Cardiac muscle cell (in vitro differentiated cells and primary cell): ENCODE results near the gene KRT83. TPM values are rescaled to one million over a fixed set of nuclear protein-coding genes. Genes with fewer than 3 reads are reported as not detected.
"Not testable (repeated sequence)": the region's sequence is repeated elsewhere in the genome, so short reads cannot be mapped to it uniquely, and the experiment has no call there.

Source experiments
- DNase-seq, 2 donors: peaks; one replicate each; pipeline versions ENCODE4 v3.0.0 to v3.0.0-alpha.2; 2010 to 2017; ENCODE audit warnings: low read depth in 1 of 2, low spot score in 1 of 2
- H3K27ac ChIP-seq: fragments of 200-600 bp; sonication (generic); 2 replicates; pipeline ENCODE4 v1.5.1; 2016
- H3K27me3 ChIP-seq: fragments of 200-600 bp; sonication (generic); 2 replicates; pipeline ENCODE4 v1.6.0; 2016; ENCODE audit warnings: control low read depth
- H3K36me3 ChIP-seq: fragments of 200-600 bp; sonication (generic); 2 replicates; pipeline ENCODE4 v1.5.1; 2016; ENCODE audit warnings: control low read depth
- H3K4me1 ChIP-seq: fragments of 200-600 bp; sonication (generic); 2 replicates; pipeline ENCODE4 v1.8.1; 2017; ENCODE audit warnings: low read depth, mild to moderate bottlenecking, mixed run types
- H3K4me3 ChIP-seq: fragments of 200-600 bp; sonication (generic); 2 replicates; pipeline ENCODE4 v1.5.1; 2016; ENCODE audit warnings: mild to moderate bottlenecking
- H3K9me3 ChIP-seq: fragments of 200-600 bp; sonication (generic); 2 replicates; pipeline ENCODE4 v1.5.1; 2017; ENCODE audit warnings: low read depth, mild to moderate bottlenecking, control low read depth
- polyA plus RNA-seq: library from polyadenylated mRNA; unstranded; fragments of >200 nt; fragmentation: Nextera tagmentation; extraction: Ambion mirVana; gene quantifications from 2 replicates; pipeline ENCODE4 v1.2.1, GENCODE V29; 2016
- total RNA-seq: library from RNA; depleted of rRNA; stranded (reverse); fragments of >200 nt; gene quantifications from 2 replicates; pipeline ENCODE4 v1.2.3, GENCODE V29; 2016
- TF ChIP-seq, protein P1 (sequence below): IDR thresholded peaks from 2 replicates; pipeline ENCODE4 v1.5.1; 2012; ENCODE audit warnings: low read depth, mild to moderate bottlenecking, low read length

Gene KRT83
- total and polyA plus RNA-seq, 2 experiments from 2014 or later, result not detected

DNA sequence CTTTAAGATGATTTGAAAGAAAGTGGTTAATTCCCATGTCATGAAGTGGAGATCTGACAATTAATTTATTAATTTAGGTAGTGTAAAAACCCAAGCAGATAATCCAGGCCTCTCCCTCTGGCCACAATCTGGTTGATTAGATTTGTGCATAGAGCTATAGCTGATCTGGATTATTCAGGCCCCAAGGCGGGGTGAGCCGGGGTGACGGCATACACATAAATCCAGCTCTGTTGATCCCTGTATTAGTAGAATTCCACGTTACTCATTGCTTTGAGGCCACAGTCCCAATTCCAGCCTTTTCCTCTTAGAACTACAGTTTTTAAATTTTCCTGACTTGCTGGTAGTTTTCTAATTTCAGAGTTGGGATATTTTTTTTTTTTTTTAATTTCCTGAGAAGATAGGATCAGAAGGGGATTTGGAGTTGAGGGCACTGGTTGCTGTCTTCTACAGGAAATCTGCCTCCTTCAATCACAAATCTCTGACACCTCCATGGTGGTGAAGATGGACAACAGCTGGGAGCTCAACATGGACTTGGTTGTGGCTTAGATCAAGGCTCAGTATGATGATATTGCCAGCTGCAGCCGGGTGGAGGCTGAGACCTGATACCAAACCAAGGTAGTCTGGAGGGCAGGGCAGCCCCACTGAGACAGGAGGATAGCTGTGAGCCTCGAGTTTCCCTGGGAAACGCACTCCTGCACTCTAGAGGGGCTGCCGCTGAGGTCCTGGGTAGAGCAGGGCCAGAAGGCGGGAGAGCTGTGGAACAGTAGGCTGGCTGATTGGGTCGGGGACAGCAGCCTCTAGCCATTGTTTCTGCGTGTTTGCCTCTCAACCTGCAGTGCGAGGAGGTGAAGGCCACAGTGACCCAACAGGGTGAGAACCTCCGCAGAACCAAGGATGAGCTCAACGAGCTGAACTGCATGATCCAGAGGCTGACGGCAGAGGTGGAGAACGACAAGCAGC is 26.6 kb upstream of the KRT83 start:
- TF ChIP-seq, protein P1, sequence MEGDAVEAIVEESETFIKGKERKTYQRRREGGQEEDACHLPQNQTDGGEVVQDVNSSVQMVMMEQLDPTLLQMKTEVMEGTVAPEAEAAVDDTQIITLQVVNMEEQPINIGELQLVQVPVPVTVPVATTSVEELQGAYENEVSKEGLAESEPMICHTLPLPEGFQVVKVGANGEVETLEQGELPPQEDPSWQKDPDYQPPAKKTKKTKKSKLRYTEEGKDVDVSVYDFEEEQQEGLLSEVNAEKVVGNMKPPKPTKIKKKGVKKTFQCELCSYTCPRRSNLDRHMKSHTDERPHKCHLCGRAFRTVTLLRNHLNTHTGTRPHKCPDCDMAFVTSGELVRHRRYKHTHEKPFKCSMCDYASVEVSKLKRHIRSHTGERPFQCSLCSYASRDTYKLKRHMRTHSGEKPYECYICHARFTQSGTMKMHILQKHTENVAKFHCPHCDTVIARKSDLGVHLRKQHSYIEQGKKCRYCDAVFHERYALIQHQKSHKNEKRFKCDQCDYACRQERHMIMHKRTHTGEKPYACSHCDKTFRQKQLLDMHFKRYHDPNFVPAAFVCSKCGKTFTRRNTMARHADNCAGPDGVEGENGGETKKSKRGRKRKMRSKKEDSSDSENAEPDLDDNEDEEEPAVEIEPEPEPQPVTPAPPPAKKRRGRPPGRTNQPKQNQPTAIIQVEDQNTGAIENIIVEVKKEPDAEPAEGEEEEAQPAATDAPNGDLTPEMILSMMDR, result no peak
- peaks cover 27% of the 10 kb centered on the region for H3K27me3 ChIP-seq
- H3K4me1 ChIP-seq, result no peaks in the 10 kb centered on the region
- no peaks in the 10 kb centered on the region for H3K9me3 ChIP-seq
- no peak for DNase-seq
- no peak overlapping the region for H3K4me3 ChIP-seq
- H3K36me3 ChIP-seq, result no peaks in the 10 kb centered on the region
- H3K27ac ChIP-seq, result no peak overlapping the region

DNA sequence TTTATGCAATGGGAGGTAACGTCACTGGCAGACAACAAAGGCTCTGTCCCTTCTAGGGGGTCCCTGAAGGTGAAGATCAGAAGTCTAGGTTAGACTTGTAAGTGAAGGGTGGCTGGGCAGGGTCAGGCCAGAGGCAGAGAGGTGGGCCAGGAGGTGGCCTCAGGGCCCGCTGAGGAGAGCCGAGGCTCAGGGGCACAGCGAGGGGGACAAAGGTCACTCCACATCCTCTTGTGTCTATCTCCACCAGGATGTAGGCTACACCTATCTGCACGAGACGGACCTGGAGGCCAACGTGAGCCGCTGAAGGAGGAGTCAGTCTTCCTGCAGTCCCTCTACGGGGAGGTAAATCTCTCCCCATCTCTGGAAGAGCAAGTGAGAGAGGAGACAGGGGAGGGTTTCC is 25.8 kb upstream of the KRT83 start:
- Histone ChIP-seq H3K4me3 (no peak overlapping the region), H3K4me1 (no peaks in the 10 kb centered on the region), H3K9me3 (no peaks in the 10 kb centered on the region), H3K36me3 (no peaks in the 10 kb centered on the region), H3K27me3 (peaks cover 25% of the 10 kb centered on the region), H3K27ac (no peak overlapping the region)
- TF ChIP-seq, protein P1, result no peak
- no peak for DNase-seq

DNA sequence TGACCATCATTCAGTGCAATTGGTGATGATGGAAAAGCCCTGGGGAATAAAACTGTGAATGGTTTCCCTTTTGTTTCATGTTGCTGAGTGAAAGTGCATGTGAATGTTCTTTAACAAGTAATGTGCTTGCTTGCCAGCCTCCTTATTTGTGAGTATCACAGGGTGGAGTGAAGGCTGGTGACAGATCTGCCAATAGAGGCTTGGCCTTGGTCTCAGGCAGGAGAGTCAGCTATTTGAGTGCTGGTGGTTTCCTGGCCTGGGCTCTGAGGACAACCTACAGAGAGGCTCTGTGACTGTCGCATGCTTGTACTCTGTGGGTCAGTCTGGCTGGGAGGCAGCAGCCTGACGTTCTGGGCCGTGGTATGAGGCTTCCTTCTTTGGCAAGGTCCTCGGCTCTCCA is 25.4 kb upstream of the KRT83 start:
- peaks cover 25% of the 10 kb centered on the region for H3K27me3 ChIP-seq
- no peaks in the 10 kb centered on the region for H3K9me3 ChIP-seq
- H3K4me1 ChIP-seq, result no peaks in the 10 kb centered on the region
- TF ChIP-seq, protein P1, result no peak
- no peak overlapping the region for H3K27ac ChIP-seq
- DNase-seq, result no peak
- no peaks in the 10 kb centered on the region for H3K36me3 ChIP-seq
- H3K4me3 ChIP-seq, result no peak overlapping the region

DNA sequence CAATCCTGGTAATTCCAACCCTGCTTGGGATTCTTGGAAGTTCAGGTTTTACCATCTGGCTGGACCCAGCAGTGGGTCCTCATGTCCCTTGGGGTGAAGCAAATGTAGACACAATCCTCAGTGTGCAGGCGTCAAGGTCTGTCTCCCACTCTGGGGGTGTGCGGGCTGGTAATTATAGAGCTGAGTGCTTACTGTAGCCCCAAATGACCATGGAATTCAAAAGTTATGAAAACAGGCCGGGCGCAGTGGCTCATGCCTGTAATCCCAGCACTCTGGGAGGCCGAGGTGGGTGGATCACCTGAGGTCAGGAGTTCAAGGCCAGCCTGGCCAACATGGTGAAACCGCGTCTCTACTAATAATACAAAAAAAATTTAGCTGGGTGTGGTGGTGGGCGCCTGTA is 23.8 kb upstream of the KRT83 start:
- not testable (repeated sequence) for H3K4me1 ChIP-seq, H3K27ac ChIP-seq, H3K36me3 ChIP-seq, DNase-seq, H3K9me3 ChIP-seq, H3K4me3 ChIP-seq
- peaks cover 18% of the 10 kb centered on the region for H3K27me3 ChIP-seq

DNA sequence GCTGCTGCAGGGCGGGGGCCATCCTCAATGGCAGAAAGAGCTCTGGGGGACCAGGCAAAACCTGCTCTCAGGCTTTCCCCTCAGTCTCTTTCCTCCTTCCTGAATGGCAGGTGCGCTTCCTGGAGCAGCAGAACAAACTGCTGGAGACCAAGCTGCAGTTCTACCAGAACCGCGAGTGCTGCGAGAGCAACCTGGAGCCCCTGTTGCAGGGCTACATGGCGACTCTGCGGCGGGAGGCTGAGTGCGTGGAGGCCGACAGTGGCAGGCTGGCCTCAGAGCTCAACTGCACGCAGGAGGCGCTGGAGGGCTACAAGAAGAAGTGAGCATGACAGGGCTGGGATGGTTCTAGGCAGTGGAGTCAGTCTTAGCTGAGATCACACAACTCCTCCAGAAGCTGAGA is 22.9 kb upstream of the KRT83 start:
- no peaks in the 10 kb centered on the region for H3K36me3 ChIP-seq
- no peaks in the 10 kb centered on the region for H3K4me1 ChIP-seq
- no peak overlapping the region for H3K27ac ChIP-seq
- TF ChIP-seq, protein P1, result no peak
- H3K27me3 ChIP-seq, result peaks cover 15% of the 10 kb centered on the region
- no peak for DNase-seq
- no peaks in the 10 kb centered on the region for H3K9me3 ChIP-seq
- H3K4me3 ChIP-seq, result no peak overlapping the region

DNA sequence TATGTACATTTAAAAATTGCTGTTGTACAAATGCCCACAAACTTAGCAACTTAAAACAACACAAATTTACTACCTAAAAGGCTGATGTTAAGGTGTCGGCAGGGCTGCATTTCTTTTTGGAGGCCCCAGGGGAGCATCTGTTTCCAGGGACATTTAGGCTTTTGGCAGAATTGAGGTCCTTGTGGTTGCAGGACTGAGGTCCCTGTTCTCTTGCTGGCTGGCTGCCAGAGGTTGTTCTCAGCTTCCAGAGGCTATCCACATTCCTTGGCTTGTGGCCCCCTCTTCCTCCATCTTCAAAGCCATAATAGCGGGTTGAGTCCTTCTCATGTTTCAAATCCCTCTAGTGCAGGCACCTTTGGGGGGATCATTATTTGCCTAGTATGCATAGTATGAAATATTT is 22.4 kb upstream of the KRT83 start:
- Histone ChIP-seq H3K27ac (no peak overlapping the region), H3K4me3 (no peak overlapping the region), H3K27me3 (peaks cover 18% of the 10 kb centered on the region), H3K36me3 (no peaks in the 10 kb centered on the region), H3K9me3 (no peaks in the 10 kb centered on the region), H3K4me1 (no peaks in the 10 kb centered on the region)
- DNase-seq, result no peak
- TF ChIP-seq, protein P1, result no peak
